ENCODE results near the gene OGFOD2.

- TF ChIP-seq, protein P1, sequence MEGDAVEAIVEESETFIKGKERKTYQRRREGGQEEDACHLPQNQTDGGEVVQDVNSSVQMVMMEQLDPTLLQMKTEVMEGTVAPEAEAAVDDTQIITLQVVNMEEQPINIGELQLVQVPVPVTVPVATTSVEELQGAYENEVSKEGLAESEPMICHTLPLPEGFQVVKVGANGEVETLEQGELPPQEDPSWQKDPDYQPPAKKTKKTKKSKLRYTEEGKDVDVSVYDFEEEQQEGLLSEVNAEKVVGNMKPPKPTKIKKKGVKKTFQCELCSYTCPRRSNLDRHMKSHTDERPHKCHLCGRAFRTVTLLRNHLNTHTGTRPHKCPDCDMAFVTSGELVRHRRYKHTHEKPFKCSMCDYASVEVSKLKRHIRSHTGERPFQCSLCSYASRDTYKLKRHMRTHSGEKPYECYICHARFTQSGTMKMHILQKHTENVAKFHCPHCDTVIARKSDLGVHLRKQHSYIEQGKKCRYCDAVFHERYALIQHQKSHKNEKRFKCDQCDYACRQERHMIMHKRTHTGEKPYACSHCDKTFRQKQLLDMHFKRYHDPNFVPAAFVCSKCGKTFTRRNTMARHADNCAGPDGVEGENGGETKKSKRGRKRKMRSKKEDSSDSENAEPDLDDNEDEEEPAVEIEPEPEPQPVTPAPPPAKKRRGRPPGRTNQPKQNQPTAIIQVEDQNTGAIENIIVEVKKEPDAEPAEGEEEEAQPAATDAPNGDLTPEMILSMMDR (IDR thresholded peaks at IDR 0.05) = no peak
- no peak for TF ChIP-seq POLR2A (IDR thresholded peaks at IDR 0.05)
Observed at GRCh38 chr12:122943196-122943595, 31.8 kb upstream of the OGFOD2 start.

Measured in heart left ventricle (tissue), 13 donors.